ENCODE measurements around the gene NBPF3.
"Not testable (repeated sequence)": the region's sequence is repeated elsewhere in the genome, so short reads cannot be mapped to it uniquely, and the experiment has no call there.

The NBPF3 gene

DNA sequence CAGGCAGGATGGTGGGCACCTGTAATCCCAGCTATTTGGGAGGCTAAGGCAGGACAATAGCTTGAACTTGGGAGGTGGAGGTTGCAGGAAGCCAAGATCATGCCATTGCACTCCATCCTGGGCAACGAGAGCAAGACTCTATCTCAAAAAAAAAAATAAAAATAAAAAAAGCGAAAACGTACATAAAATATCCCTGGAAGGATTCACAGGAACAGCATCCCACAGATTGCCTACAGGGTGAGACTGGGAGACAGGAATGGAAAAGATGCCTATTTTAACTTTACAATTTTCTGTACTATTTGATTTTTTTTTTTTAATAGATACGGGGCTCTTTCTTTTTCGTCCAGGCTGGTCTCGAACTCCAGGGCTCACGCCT lies 604 bp upstream of the NBPF3 start:
- TF ChIP-seq CTCF (IDR thresholded peaks at IDR 0.05) = no peak
- no peaks in the 10 kb centered on the region for H3K9me3 ChIP-seq
- peak overlapping the region; percentile 63 to 66 for H3K4me3 ChIP-seq (ENCODE audit: low read depth in 1 of 2, low read length in 1 of 2)
- no peaks in the 10 kb centered on the region for H3K36me3 ChIP-seq
- H3K4me1 ChIP-seq (ENCODE audit: control insufficient read depth in 1 of 2, insufficient read depth in 1 of 2, low read depth in 1 of 2, low read length in 1 of 2) = peaks cover 6 to 15% of the 10 kb centered on the region in 2 experiments
- no peak overlapping the region for H3K27ac ChIP-seq
- H3K27me3 ChIP-seq = peaks cover 62% of the 10 kb centered on the region

- H3K27ac ChIP-seq, H3K9me3 ChIP-seq, H3K36me3 ChIP-seq: not testable (repeated sequence)
- peaks cover 58% of the 10 kb centered on the region for H3K27me3 ChIP-seq
- H3K4me3 ChIP-seq (ENCODE audit: low read depth in 1 of 2, low read length in 1 of 2) = peak overlapping the region in 1 of 2 experiments; percentile 63
- H3K4me1 ChIP-seq (ENCODE audit: control insufficient read depth in 1 of 2, insufficient read depth in 1 of 2, low read depth in 1 of 2, low read length in 1 of 2) = peaks cover 6 to 15% of the 10 kb centered on the region in 2 experiments
Measured at GRCh38 chr1:21440630-21441125, 741 bp downstream of the NBPF3 start.

GRCh38 chr1:21446647-21447046 lies 6.7 kb downstream of the NBPF3 start:
- not testable (repeated sequence) for H3K36me3 ChIP-seq; H3K4me3 ChIP-seq (ENCODE audit: low read depth in 1 of 2, low read length in 1 of 2); H3K4me1 ChIP-seq (ENCODE audit: control insufficient read depth in 1 of 2, insufficient read depth in 1 of 2, low read depth in 1 of 2, low read length in 1 of 2); H3K27ac ChIP-seq; H3K27me3 ChIP-seq; H3K9me3 ChIP-seq

GRCh38 chr1:21447311-21447710 lies 7.4 kb downstream of the NBPF3 start:
- no peak overlapping the region for H3K27ac ChIP-seq
- no peak overlapping the region for H3K4me3 ChIP-seq (ENCODE audit: low read depth in 1 of 2, low read length in 1 of 2)
- H3K36me3 ChIP-seq = no peaks in the 10 kb centered on the region
- no peaks in the 10 kb centered on the region for H3K9me3 ChIP-seq
- H3K4me1 ChIP-seq (ENCODE audit: control insufficient read depth in 1 of 2, insufficient read depth in 1 of 2, low read depth in 1 of 2, low read length in 1 of 2) = peaks cover 3 to 4% of the 10 kb centered on the region in 2 experiments
- H3K27me3 ChIP-seq = no peaks in the 10 kb centered on the region
- TF ChIP-seq CTCF (IDR thresholded peaks at IDR 0.05) = no peak

DNA sequence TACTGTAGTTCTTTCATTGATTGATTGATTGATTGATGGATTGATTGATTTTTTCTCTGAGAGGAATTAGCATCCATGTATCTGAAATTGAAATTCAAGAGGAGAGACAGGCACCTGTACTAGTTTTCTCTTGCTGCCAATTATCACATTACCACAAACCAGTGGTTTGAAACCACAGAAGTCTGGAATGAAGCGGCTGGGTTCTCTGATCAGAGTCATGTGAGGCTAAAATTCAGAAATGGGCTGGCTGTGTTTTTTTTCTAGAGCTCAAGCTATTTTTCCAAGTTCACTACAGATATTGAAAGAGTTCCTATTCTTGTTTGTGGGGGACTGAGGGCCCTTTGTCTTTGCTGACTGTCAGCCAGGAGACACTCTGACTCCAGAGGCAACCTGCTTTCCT lies 10.0 kb downstream of the NBPF3 start:
- Histone ChIP-seq H3K4me3 (ENCODE audit: low read depth in 1 of 2, low read length in 1 of 2) (no peak overlapping the region), H3K9me3 (no peaks in the 10 kb centered on the region), H3K27ac (no peak overlapping the region), H3K36me3 (no peaks in the 10 kb centered on the region), H3K27me3 (no peaks in the 10 kb centered on the region), H3K4me1 (ENCODE audit: control insufficient read depth in 1 of 2, insufficient read depth in 1 of 2, low read depth in 1 of 2, low read length in 1 of 2) (peaks cover 14 to 16% of the 10 kb centered on the region in 2 experiments)
- no peak for TF ChIP-seq CTCF (IDR thresholded peaks at IDR 0.05)

DNA sequence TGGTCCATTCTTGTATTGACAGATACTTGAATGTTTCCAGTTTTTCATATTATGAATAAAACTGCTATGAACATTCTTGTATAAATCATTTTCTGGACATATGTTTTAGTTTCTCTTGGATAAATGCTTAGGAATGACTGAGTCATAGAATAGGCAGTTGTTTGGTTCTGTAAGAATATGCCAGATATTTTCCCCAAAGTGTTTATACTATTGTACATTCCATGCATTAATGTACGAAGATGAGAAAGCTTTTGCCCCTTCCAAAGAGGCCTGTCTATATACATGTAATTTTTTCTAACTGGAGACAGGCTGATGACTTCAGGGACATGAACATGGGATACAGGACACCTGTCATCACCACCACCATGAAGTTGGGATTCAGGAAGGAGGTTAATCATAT lies 11.3 kb downstream of the NBPF3 start:
- H3K4me1 ChIP-seq (ENCODE audit: control insufficient read depth in 1 of 2, insufficient read depth in 1 of 2, low read depth in 1 of 2, low read length in 1 of 2) = peaks cover 9 to 13% of the 10 kb centered on the region in 2 experiments
- H3K9me3 ChIP-seq = no peaks in the 10 kb centered on the region
- H3K4me3 ChIP-seq (ENCODE audit: low read depth in 1 of 2, low read length in 1 of 2) = no peak overlapping the region
- no peaks in the 10 kb centered on the region for H3K36me3 ChIP-seq
- H3K27ac ChIP-seq = no peak overlapping the region
- no peak for TF ChIP-seq CTCF (IDR thresholded peaks at IDR 0.05)
- no peaks in the 10 kb centered on the region for H3K27me3 ChIP-seq

- H3K27me3 ChIP-seq = no peaks in the 10 kb centered on the region
- TF ChIP-seq CTCF (IDR thresholded peaks at IDR 0.05) = no peak
- no peaks in the 10 kb centered on the region for H3K36me3 ChIP-seq
- no peak overlapping the region for H3K4me3 ChIP-seq (ENCODE audit: low read depth in 1 of 2, low read length in 1 of 2)
- no peak overlapping the region for H3K27ac ChIP-seq
- H3K4me1 ChIP-seq (ENCODE audit: control insufficient read depth in 1 of 2, insufficient read depth in 1 of 2, low read depth in 1 of 2, low read length in 1 of 2) = peaks cover 9 to 13% of the 10 kb centered on the region in 2 experiments
- H3K9me3 ChIP-seq = no peaks in the 10 kb centered on the region
Measured at GRCh38 chr1:21451981-21452411, 12.1 kb downstream of the NBPF3 start.

- not testable (repeated sequence) for H3K27me3 ChIP-seq; H3K4me3 ChIP-seq (ENCODE audit: low read depth in 1 of 2, low read length in 1 of 2); H3K9me3 ChIP-seq; H3K36me3 ChIP-seq
- H3K4me1 ChIP-seq (ENCODE audit: control insufficient read depth in 1 of 2, insufficient read depth in 1 of 2, low read depth in 1 of 2, low read length in 1 of 2) = peaks cover 9 to 13% of the 10 kb centered on the region in 2 experiments
- peak overlapping the region; percentile 47 for H3K27ac ChIP-seq
Measured at GRCh38 chr1:21453964-21454614, 14.2 kb downstream of the NBPF3 start.

GRCh38 chr1:21454904-21455303 lies 15.0 kb downstream of the NBPF3 start:
- peaks cover 9 to 13% of the 10 kb centered on the region in 2 experiments for H3K4me1 ChIP-seq (ENCODE audit: control insufficient read depth in 1 of 2, insufficient read depth in 1 of 2, low read depth in 1 of 2, low read length in 1 of 2)
- not testable (repeated sequence) for H3K27ac ChIP-seq; H3K36me3 ChIP-seq; H3K4me3 ChIP-seq (ENCODE audit: low read depth in 1 of 2, low read length in 1 of 2); H3K27me3 ChIP-seq; H3K9me3 ChIP-seq

Measured in neutrophil (primary cell).